ENCODE data around the gene SCFD1.

The SCFD1 gene

DNA sequence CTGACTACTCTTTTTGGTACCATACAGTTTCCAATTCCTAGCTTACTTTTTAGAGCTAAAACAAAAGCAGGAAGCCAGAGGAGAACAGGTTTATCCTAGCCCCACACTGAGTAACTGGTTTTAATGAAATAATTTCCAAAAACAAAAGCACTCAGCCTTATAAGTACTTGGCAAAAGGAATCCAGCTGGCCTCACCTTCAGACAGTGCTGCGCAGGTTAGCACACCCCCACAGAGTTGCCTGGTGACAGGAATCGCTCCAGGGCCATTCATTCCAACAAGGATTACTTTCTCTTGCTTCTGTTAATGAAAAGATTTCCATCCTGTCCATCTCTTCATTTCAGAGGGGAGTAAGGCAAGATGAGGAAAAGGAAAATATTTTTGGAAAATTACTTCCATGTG, 84.6 kb downstream of the SCFD1 start:
- TF ChIP-seq, protein P1, sequence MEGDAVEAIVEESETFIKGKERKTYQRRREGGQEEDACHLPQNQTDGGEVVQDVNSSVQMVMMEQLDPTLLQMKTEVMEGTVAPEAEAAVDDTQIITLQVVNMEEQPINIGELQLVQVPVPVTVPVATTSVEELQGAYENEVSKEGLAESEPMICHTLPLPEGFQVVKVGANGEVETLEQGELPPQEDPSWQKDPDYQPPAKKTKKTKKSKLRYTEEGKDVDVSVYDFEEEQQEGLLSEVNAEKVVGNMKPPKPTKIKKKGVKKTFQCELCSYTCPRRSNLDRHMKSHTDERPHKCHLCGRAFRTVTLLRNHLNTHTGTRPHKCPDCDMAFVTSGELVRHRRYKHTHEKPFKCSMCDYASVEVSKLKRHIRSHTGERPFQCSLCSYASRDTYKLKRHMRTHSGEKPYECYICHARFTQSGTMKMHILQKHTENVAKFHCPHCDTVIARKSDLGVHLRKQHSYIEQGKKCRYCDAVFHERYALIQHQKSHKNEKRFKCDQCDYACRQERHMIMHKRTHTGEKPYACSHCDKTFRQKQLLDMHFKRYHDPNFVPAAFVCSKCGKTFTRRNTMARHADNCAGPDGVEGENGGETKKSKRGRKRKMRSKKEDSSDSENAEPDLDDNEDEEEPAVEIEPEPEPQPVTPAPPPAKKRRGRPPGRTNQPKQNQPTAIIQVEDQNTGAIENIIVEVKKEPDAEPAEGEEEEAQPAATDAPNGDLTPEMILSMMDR (conservative IDR thresholded peaks at IDR 0.05), result no peak

DNA sequence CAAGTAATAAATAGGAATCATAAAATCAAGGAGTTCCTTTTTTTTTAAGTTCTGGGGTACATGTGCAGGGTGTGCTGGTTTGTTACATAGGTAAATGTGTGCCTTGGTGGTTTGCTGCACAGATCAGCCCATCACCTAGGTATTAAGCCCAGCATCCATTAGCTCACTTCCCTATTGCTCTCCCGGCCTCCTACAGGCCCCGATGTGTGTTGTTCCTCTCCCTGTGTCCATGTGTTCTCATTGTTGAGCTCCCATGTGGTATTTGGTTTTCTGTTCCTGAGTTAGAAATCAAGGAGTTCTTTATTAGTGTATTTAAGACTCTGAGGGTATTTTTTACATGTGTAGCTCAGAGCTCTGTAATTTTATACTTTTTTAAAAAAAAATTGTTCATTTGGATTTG, 86.0 kb downstream of the SCFD1 start:
- no peak overlapping the region for H3K27ac ChIP-seq
- TF ChIP-seq, protein P1 (conservative IDR thresholded peaks at IDR 0.05), result no peak

More for the DNA sequence above, 84.6 kb downstream of the SCFD1 start:
- H3K27ac ChIP-seq, result no peak overlapping the region

DNA sequence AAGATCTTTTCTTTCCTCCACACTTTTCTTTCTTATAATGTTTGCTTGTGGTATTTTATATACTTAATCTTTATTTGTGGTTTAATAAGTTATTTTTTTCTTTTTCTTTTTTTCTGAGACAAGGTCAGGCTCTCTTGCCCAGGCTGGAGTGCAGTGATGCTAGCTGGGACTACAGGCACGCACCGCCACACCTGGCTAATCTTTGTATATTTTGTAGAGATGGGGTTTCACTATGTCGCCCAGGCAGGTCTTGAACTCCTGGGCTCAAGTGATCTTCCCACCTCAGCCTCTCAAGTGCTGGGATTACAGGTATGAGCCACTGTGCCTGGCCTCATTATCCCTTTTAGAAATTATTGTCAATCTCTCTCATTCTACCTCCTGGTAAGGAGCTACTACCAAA, 87.1 kb downstream of the SCFD1 start:
- TF ChIP-seq, protein P1 (conservative IDR thresholded peaks at IDR 0.05), result no peak

DNA sequence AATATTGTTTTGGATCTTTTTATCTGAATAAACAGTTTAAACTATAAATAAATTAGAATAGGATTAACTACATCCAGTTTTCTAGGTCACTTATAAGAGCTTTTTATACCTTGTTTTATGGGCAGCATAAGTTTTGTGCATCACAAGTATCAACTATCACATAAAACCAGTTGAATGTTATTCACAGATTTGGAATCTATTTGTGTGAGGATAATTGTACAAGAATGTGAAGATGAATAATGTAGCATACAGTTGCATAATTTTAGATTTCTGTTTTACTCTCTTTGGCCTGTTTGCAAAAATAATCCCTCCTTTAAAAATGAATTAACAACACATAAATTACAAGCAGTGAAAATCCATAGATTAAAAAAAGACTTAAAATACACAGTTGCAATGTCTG, 88.8 kb downstream of the SCFD1 start:
- TF ChIP-seq, protein P1 (conservative IDR thresholded peaks at IDR 0.05), result no peak
- H3K27ac ChIP-seq, result no peak overlapping the region

More for the DNA sequence above, 87.1 kb downstream of the SCFD1 start:
- no peak overlapping the region for H3K27ac ChIP-seq

DNA sequence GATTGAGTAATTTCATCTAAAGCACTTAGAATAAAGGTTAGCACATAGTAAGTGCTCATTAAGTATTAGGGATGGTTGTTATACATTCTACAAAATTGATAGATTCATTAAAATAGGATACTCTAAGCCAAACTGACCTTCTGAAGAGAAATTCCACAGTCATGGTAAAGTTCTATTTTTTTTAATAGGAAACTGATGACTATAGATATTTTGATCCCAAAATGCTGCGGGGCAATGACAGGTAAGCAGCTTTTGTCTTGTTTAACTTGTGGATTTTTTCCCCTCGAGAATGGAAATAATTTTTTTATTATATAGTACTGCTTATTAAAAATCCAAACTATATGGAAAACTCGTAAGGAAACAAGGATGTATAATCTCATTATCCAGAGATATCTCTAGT, 97.0 kb downstream of the SCFD1 start:
- TF ChIP-seq, protein P1 (conservative IDR thresholded peaks at IDR 0.05), result no peak
- H3K27ac ChIP-seq, result no peak overlapping the region

DNA sequence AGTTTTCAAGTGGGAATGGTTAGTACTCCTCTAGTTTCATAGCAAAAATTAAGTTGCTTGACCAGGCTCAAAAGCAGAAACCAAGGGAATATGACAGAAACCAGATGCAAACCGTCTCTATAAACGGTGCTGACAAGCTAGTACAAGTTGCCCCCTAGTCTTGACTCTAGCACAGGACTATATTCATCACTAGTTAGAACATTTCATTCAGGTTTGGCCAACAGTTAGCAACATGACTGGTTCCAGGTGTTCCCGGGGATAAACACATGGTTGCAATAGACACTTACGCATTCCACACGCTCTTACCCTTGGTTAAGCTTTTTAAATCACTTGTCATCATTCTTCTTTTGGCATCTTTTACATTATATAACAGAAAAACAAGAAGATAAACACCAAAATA, 103.6 kb downstream of the SCFD1 start:
- no peak overlapping the region for H3K27ac ChIP-seq

DNA sequence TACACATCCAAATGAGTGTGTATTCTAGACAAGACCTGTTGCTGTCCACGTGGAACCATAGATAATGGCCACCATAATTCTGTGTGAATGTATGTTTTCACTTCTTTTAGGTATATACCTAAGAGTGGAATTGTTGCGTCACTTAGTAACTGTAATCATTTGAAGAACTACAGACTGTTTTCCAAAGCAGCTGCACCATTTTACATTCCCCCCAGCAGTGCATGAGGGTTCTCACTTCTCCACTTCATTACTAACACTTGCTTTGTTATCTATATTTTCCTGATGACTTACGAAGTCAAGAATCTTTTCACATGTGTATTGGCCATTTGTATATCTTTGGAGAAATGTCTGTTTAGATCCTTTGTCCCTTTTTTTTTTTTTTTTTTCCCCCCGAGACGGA, 106.4 kb downstream of the SCFD1 start:
- H3K27ac ChIP-seq, result no peak overlapping the region

More for the DNA sequence above, 103.6 kb downstream of the SCFD1 start:
- TF ChIP-seq, protein P1 (conservative IDR thresholded peaks at IDR 0.05), result no peak

More for the DNA sequence above, 106.4 kb downstream of the SCFD1 start:
- TF ChIP-seq, protein P1 (conservative IDR thresholded peaks at IDR 0.05), result no peak

All from VCaP (cell line).